Skeletal muscle tissue (tissue), 4 donors: ENCODE data around the gene SELPLG. TPM values are rescaled to one million over a fixed set of nuclear protein-coding genes. Genes with fewer than 3 reads are reported as not detected.

Experiments used
- H3K27ac ChIP-seq: one replicate; pipeline ENCODE4 v1.7.0; 2013; ENCODE audit warnings: mild to moderate bottlenecking, low read depth, low read length, inconsistent platforms
- H3K27me3 ChIP-seq, 3 donors: one replicate each; pipeline ENCODE4 v1.7.0; 2013; ENCODE audit warnings: low read length in 3 of 3; ENCODE audit not compliant: control insufficient read depth in 3 of 3, insufficient read depth in 3 of 3
- H3K36me3 ChIP-seq, 3 donors: one replicate each; pipeline ENCODE4 v1.7.0; 2013; ENCODE audit warnings: low read length in 3 of 3; ENCODE audit not compliant: control insufficient read depth in 3 of 3, insufficient read depth in 3 of 3
- H3K4me1 ChIP-seq, 3 donors: one replicate each; pipeline ENCODE4 v1.7.0; 2013; ENCODE audit warnings: low read length in 3 of 3, mild to moderate bottlenecking in 3 of 3; ENCODE audit not compliant: control insufficient read depth in 3 of 3, insufficient read depth in 3 of 3
- H3K4me3 ChIP-seq, 3 donors: one replicate each; pipeline ENCODE4 v1.7.0; 2013; ENCODE audit warnings: low read length in 3 of 3
- H3K9ac ChIP-seq, 3 donors: one replicate each; pipeline ENCODE4 v1.7.0; 2013; ENCODE audit warnings: low read length in 3 of 3, mild to moderate bottlenecking in 3 of 3, moderate library complexity in 2 of 3, low read depth in 1 of 3
- H3K9me3 ChIP-seq, 3 donors: one replicate each; pipeline ENCODE4 v1.7.0; 2013; ENCODE audit warnings: low read length in 3 of 3; ENCODE audit not compliant: control insufficient read depth in 3 of 3
- total RNA-seq: library from RNA; depleted of rRNA; stranded (reverse); fragments of >200 nt; gene quantifications from one replicate; pipeline ENCODE4 v1.2.3, GENCODE V29; 2014
- donor health status: Osteomylitis.

SELPLG gene
- total RNA-seq: 3.7 TPM

GRCh38 chr12:108633534-108634248 is at the start of gene SELPLG:
SELPLG (minus strand) TSS chr12:108633894; CDS start chr12:108624307, 9,587 bp downstream.
- H3K9me3 ChIP-seq: no peaks in the 10 kb centered on the region
- H3K4me3 ChIP-seq: no peak within 1 kb of the TSS
- H3K9ac ChIP-seq: peak within 1 kb of the TSS in 2 of 3 donors; percentile 3 to 25
- H3K27ac ChIP-seq: peak within 1 kb of the TSS; percentile 56
- peaks cover 0 to 18% (median 3%) of the 10 kb centered on the region in 3 donors for H3K27me3 ChIP-seq
- H3K36me3 ChIP-seq: no peaks in the 10 kb centered on the region
- H3K4me1 ChIP-seq: peaks cover 9 to 40% (median 19%) of the 10 kb centered on the region in 3 donors

- H3K27ac ChIP-seq: no peak overlapping the region
- H3K36me3 ChIP-seq: peaks cover 2 to 8% (median 3%) of the 10 kb centered on the region in 3 donors
- peaks cover 17 to 37% (median 21%) of the 10 kb centered on the region in 3 donors for H3K4me1 ChIP-seq
- H3K9ac ChIP-seq: no peak overlapping the region
- no peaks in the 10 kb centered on the region for H3K27me3 ChIP-seq
- H3K9me3 ChIP-seq: no peaks in the 10 kb centered on the region
- no peak overlapping the region for H3K4me3 ChIP-seq
These were observed 47.6 kb upstream of the SELPLG start for GRCh38 chr12:108681317-108681716.

- Histone ChIP-seq H3K9ac (no peak overlapping the region), H3K36me3 (peaks cover 2 to 8% (median 8%) of the 10 kb centered on the region in 3 donors), H3K4me1 (peaks cover 5 to 21% (median 6%) of the 10 kb centered on the region in 3 donors), H3K9me3 (no peaks in the 10 kb centered on the region), H3K27ac (no peak overlapping the region), H3K4me3 (no peak overlapping the region), H3K27me3 (no peaks in the 10 kb centered on the region)
These were observed 45.5 kb upstream of the SELPLG start for GRCh38 chr12:108679106-108679681.

GRCh38 chr12:108678104-108678730 is 44.5 kb upstream of the SELPLG start:
- peak overlapping the region; percentile 21 for H3K27ac ChIP-seq
- H3K36me3 ChIP-seq: peaks cover 2 to 8% (median 8%) of the 10 kb centered on the region in 3 donors
- no peaks in the 10 kb centered on the region for H3K9me3 ChIP-seq
- H3K4me3 ChIP-seq: no peak overlapping the region
- H3K27me3 ChIP-seq: no peaks in the 10 kb centered on the region
- peaks cover 5 to 15% (median 6%) of the 10 kb centered on the region in 3 donors for H3K4me1 ChIP-seq
- H3K9ac ChIP-seq: no peak overlapping the region

GRCh38 chr12:108677381-108677780 is 43.7 kb upstream of the SELPLG start:
- Histone ChIP-seq H3K36me3 (peaks cover 2 to 12% (median 8%) of the 10 kb centered on the region in 3 donors), H3K9ac (no peak overlapping the region), H3K9me3 (no peaks in the 10 kb centered on the region), H3K4me1 (peaks cover 5 to 15% (median 6%) of the 10 kb centered on the region in 3 donors), H3K27me3 (no peaks in the 10 kb centered on the region), H3K4me3 (no peak overlapping the region), H3K27ac (no peak overlapping the region)

- Histone ChIP-seq H3K9ac (no peak overlapping the region), H3K36me3 (peaks cover 2 to 13% (median 8%) of the 10 kb centered on the region in 3 donors), H3K27ac (no peak overlapping the region), H3K4me3 (no peak overlapping the region), H3K27me3 (no peaks in the 10 kb centered on the region), H3K4me1 (peaks cover 5 to 15% (median 6%) of the 10 kb centered on the region in 3 donors), H3K9me3 (no peaks in the 10 kb centered on the region)
These were observed 43.0 kb upstream of the SELPLG start for GRCh38 chr12:108676707-108677106.

- peaks cover 2 to 13% (median 8%) of the 10 kb centered on the region in 3 donors for H3K36me3 ChIP-seq
- no peak overlapping the region for H3K9ac ChIP-seq
- peaks cover 5 to 15% (median 6%) of the 10 kb centered on the region in 3 donors for H3K4me1 ChIP-seq
- H3K27ac ChIP-seq: no peak overlapping the region
- H3K4me3 ChIP-seq: no peak overlapping the region
- H3K9me3 ChIP-seq: no peaks in the 10 kb centered on the region
- H3K27me3 ChIP-seq: no peaks in the 10 kb centered on the region
These were observed 42.1 kb upstream of the SELPLG start for GRCh38 chr12:108675792-108676191.

GRCh38 chr12:108672054-108672453 is 38.4 kb upstream of the SELPLG start:
- H3K9ac ChIP-seq: no peak overlapping the region
- H3K4me3 ChIP-seq: no peak overlapping the region
- no peaks in the 10 kb centered on the region for H3K27me3 ChIP-seq
- H3K36me3 ChIP-seq: peaks cover 0 to 5% (median 5%) of the 10 kb centered on the region in 3 donors
- H3K9me3 ChIP-seq: no peaks in the 10 kb centered on the region
- H3K4me1 ChIP-seq: peaks cover 17 to 20% (median 17%) of the 10 kb centered on the region in 3 donors
- H3K27ac ChIP-seq: no peak overlapping the region

- Histone ChIP-seq H3K4me1 (peaks cover 26 to 30% (median 26%) of the 10 kb centered on the region in 3 donors), H3K9me3 (no peaks in the 10 kb centered on the region), H3K27me3 (no peaks in the 10 kb centered on the region), H3K36me3 (peaks cover 0 to 5% (median 5%) of the 10 kb centered on the region in 3 donors), H3K4me3 (no peak overlapping the region), H3K27ac (no peak overlapping the region), H3K9ac (no peak overlapping the region)
These were observed 37.4 kb upstream of the SELPLG start for GRCh38 chr12:108671110-108671509.
